HL-60 (cell line): ENCODE results near the gene NCF4.

Source experiments
- CTCF ChIP-seq: IDR thresholded peaks from one replicate; pipeline ENCODE4 v1.5.1; 2011; ENCODE audit warnings: low read length, control low read depth, inconsistent platforms; ENCODE audit not compliant: insufficient read depth
- POLR2AphosphoS5 ChIP-seq: IDR thresholded peaks from 2 replicates; pipeline ENCODE4 v1.6.1; 2012; ENCODE audit warnings: low read depth
- REST ChIP-seq: IDR thresholded peaks from 2 replicates; pipeline ENCODE4 v1.6.1; 2012; ENCODE audit warnings: low read depth; ENCODE audit not compliant: insufficient replicate concordance

GRCh38 chr22:36850056-36850455, 10.8 kb upstream of the NCF4 start:
- TF ChIP-seq POLR2AphosphoS5 = no peak
- no peak for TF ChIP-seq CTCF
- TF ChIP-seq REST = no peak
